Left renal pelvis (tissue), 4 donors: Measurements from ENCODE around the gene AGRN. TPM values are rescaled to one million over a fixed set of nuclear protein-coding genes. Genes with fewer than 3 reads are reported as not detected.
"Not testable (repeated sequence)": the region's sequence is repeated elsewhere in the genome, so short reads cannot be mapped to it uniquely, and the experiment has no call there.

Experiments used
- DNase-seq, 4 donors: peaks; one replicate each; pipeline ENCODE4 v3.0.0-alpha.2; 2013; ENCODE audit warnings: low read depth in 4 of 4, low spot score in 3 of 4
- polyA plus RNA-seq, 4 donors: library from polyadenylated mRNA; unstranded; fragments of 120-200 nt; gene quantifications; one replicate each; pipeline ENCODE4 v1.2.1, GENCODE V29; 2013; ENCODE audit not compliant: insufficient read length in 4 of 4

AGRN gene
- polyA plus RNA-seq: 100 to 1,000 TPM in 3 of 4 donors, 10 to 100 TPM in 1; 60.6 to 306 (median 204) TPM

DNA sequence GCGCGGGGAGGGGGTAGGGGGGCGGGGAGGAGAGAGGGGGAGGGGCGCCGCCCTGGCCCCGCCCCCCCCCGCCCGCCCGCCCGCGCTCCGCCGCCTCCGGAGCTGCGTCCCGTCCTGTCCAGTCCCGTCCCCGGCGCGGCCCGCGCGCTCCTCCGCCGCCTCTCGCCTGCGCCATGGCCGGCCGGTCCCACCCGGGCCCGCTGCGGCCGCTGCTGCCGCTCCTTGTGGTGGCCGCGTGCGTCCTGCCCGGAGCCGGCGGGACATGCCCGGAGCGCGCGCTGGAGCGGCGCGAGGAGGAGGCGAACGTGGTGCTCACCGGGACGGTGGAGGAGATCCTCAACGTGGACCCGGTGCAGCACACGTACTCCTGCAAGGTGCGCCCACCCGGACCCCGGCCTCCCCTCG is at the start of gene AGRN:
Gene AGRN (plus strand): TSS at position 121 of the 405 bp plus-strand sequence. CDS start 53 bp downstream, at position 174.
- no peak for DNase-seq

GRCh38 chr1:970242-970972 is 49.5 kb upstream of the AGRN start:
- no peak for DNase-seq

GRCh38 chr1:970973-971730 is 48.8 kb upstream of the AGRN start:
- no peak for DNase-seq

- DNase-seq: no peak
These were observed 48.0 kb upstream of the AGRN start for GRCh38 chr1:971751-972506.

- no peak for DNase-seq
These were observed 47.0 kb upstream of the AGRN start for GRCh38 chr1:972726-973458.

- DNase-seq: no peak
These were observed 46.2 kb upstream of the AGRN start for GRCh38 chr1:973459-974292.

DNA sequence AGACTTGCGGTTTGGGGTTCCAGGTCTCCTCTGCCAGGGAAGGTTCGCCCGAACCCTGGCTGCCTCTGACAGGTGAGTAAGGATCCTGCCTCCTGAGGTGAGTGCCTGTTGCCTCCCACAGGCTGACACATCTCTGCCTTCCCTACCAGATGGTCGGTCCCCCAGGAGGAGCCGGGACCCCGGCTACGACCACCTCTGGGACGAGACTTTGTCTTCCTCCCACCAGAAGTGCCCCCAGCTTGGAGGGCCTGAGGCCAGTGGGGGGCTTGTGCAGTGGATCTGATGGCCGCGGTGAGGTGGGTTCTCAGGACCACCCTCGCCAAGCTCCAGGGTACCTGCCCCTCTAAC is 45.7 kb upstream of the AGRN start:
- DNase-seq: no peak

DNA sequence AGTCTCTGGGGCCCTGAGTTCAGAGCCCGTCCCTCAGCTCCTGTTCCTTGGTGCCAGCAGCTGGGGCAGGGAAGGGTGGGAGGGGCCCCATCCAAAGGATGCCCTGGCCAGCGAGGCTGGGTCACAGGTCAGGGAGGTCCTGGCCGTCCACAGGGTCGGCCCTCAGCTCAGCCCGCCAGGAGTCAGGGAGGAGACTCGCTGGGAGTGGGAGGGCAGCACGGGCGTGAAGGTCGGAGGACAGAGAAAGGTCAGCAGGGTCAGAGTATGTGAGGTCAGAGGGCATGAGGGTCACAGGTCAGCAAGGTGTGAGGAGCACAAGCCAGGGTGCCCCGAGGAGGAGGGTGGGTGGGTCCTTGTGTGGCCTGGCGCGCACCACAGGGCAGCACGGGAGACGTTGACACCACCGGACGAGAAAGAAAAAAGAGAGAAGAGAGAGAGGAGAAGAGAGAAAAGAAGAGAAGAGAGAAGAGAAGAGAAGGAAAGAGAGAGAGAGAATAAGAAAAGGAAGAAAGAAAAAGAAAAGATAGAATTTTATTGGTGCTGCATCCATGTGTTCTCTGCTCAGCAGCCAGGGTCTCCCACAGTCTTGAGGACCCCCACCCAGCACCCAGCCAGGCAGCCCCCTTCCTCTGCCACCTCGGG is 45.1 kb upstream of the AGRN start:
- DNase-seq: no peak

DNA sequence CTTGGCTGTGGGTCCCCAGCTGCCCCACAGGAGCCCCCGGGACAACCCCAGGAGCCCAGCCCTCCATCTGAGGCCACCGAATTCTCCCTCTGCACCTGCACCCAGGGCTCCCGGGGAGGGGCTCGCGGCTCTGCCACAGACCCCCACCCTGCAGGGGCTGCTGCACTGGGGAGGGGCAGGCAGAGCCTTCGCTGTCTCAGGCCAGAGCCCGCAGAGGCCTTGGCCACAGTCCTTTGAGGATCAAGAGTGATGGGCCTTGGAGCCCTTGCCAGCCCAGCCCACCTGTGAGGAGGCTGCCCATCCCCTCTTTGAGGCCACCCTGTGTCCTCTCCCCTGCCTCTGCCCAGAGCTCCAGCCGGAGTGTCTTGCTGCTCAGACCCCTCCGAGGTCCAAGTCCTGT is 44.6 kb upstream of the AGRN start:
- DNase-seq: no peak

- peak in 1 of 4 donors; percentile 42 for DNase-seq
These were observed 43.8 kb upstream of the AGRN start for GRCh38 chr1:975896-976683.

DNA sequence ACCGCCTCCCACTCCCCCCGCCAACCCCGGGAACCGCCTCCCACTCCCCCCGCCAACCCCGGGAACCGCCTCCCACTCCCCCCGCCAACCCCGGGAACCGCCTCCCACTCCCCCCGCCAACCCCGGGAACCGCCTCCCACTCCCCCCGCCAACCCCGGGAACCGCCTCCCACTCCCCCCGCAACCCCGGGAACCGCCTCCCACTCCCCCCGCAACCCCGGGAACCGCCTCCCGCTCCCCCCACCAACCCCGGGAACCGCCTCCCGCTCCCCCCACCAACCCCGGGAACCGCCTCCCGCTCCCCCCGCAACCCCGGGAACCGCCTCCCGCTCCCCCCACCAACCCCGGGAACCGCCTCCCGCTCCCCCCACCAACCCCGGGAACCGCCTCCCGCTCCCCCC is 43.1 kb upstream of the AGRN start:
- DNase-seq: not testable (repeated sequence)

GRCh38 chr1:978069-978834 is 41.7 kb upstream of the AGRN start:
- DNase-seq: no peak

DNA sequence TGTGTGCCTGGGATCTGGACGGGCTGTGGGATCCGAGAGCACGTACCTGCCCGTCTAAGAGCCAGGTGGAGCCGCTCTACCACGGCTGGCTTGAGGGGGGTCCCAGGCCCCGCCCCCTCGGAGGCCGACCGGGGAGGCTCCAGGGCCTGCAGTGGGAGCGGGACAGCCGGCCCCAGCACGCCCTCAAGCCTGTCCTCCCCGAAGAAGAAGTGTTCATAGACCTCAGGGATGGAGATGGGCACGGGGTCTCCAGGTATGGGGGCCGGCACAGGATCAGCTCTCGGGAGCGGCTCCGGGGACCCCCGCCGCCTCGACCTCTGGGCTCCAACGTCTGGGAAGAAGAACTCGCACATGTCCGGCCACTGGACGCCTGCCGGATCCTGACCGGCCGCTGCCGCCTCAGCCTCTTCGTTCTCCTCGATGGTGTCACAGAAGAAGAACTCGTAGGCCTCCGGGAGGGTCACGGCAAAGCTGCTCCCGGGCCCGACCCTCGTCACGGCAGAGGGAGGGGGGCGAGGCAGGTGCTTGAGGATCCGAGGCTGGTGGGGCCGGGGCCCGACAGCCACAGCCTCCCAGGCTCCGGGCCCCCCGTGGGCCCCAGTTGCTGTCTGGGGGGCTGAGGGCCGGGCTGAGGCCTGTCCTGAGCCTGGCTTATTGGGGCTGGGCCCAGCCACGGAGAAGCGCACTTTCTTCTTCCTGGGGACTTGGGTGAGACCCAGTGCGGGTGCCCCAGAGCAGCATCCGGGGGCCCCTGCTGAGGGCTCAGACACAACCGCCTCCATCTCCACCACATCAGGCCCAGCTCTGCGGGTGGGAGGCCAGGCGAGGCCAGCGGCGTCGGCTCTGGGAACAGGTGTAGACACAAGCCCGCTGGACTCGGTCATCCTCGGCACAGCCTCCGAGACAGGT is 40.8 kb upstream of the AGRN start:
- no peak for DNase-seq

GRCh38 chr1:979744-980072 is 40.2 kb upstream of the AGRN start:
- no peak for DNase-seq

DNA sequence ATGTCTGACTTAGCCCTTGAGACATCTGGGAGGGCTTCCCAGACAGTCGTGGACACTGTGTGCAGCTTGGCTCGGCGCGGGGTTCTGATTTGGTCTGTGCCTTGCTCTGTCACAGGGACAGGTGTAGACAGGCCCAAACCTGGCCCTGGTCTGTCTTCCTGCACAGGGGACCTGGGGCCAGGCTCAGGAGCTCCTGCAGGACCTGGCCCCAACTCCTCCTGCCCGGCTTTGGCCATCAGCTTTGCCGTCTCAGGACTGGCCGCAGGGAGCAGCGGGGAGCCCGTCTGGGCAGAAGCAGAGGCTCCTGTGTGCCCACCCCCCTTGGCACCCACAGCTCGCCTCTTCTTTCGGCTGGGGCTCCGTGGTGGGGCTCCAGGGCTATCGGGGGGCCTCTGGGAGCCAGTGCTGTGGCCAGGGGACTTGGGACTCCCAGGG is 39.8 kb upstream of the AGRN start:
- DNase-seq: no peak

DNA sequence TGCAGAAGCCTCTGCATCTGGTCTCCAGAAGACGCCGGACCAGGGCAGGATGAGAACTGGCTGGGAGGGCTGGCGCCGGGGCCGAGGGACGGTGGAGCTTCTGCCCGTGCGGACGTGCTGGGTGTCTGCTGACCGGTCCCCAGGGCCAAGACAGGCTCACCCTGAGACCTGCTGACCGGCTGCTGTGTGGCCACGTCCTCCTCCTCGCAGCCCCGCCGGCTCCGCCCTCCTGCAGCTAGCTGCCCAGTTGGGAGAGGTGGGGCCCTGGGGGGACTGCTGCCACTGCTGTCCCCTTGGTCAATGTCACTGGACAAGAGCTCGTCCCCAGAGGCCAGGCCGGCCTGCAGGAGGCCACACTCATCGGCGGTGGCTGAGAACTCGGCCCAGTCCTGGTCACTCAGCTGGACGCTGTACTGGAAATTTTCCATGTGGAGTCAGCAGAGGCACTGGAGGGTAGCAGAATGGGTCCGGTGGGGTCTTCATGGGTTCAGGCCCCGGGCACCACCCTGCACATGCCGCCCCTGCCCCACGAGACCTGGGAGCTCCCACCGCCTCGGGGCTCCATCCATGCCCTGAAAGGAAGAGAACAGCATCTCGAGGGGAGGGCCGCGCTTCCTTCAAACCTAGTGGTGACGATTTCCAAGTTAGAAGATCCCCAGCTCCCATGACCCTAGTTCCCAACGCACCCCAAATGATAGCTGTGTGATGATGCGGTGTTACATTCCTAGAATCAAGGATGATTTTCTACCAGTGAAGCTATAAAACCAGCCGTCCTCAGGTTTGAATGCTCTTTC is 39.1 kb upstream of the AGRN start:
- DNase-seq: no peak
